NCI-H1417 treated with DMSO at 0.1 percent for 48 hours (cell line): Measurements from ENCODE around the gene IKBKG.
"Not testable (repeated sequence)": the region's sequence is repeated elsewhere in the genome, so short reads cannot be mapped to it uniquely, and the experiment has no call there.

Source experiments
- DNase-seq: peaks from one replicate; lab custom pipeline; 2025; lab: John Stamatoyannopoulos, UW

Gene IKBKG

GRCh38 chrX:154526901-154527675 is 20.3 kb upstream of the IKBKG start:
- DNase-seq, result peak; percentile 6

- no peak for DNase-seq
Measured at GRCh38 chrX:154529206-154529612, 18.2 kb upstream of the IKBKG start.

GRCh38 chrX:154530286-154530685 is 17.1 kb upstream of the IKBKG start:
- DNase-seq, result no peak

DNA sequence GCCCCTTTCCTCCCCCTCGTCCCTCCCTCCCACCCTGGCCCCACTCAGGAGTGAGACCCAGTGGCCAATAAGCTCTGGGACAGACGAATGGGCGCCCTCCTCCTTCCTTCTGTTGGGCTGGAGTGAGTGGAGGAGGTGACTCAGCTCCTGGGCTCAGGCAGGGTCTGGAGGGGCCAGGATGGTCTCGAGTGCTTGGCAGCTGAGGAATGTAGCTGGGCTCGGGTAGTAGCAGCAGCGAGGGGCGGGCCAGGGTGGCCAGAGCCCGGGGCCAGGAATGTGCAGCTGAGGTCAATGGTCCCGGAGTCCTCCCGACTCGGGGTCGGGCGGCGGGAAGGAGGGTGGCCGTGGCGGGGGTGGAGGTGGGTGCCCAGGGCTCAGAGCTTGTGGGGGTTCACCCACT is 15.8 kb upstream of the IKBKG start:
- DNase-seq, result no peak

DNA sequence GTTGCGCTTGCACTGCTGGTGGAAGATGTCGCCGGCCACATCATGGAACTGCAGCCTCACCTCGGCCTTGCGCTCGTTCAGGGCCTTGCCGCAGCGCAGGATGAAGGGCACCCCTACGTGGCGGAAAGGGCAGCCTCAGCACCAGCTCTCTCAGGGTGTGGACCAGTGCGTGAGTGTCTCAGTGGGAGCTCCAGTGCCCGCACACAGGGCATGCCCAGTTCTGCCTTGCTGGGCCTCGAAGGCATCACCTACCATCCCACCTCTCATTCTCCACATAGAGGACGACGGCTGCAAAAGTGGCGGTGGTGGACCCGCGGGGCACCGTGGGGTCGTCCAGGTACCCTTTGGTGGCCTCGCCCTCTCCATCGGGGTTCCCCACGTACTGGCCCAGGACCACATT is 14.7 kb upstream of the IKBKG start:
- no peak for DNase-seq

GRCh38 chrX:154534526-154535322 is 12.7 kb upstream of the IKBKG start:
- no peak for DNase-seq

GRCh38 chrX:154535892-154536291 is 11.5 kb upstream of the IKBKG start:
- DNase-seq, result no peak

DNA sequence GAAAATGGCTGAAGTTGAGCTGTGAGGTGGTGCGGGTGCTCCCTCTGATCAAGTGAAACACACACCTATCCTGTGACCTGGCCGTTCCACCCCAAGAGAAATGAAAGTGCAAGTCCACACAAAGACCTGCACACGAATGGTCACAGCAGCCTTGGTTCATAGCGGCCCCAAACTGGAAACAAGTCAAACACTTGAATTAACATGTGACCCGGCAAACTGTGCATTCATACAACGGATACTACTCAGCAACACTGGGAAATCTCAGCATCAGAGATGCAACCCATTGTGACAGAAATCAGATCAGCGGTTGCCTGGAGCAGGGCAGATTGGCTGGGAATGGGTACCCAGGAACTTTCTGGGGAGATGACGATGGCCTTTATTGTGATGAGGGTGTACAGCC is 8.3 kb upstream of the IKBKG start:
- no peak for DNase-seq

DNA sequence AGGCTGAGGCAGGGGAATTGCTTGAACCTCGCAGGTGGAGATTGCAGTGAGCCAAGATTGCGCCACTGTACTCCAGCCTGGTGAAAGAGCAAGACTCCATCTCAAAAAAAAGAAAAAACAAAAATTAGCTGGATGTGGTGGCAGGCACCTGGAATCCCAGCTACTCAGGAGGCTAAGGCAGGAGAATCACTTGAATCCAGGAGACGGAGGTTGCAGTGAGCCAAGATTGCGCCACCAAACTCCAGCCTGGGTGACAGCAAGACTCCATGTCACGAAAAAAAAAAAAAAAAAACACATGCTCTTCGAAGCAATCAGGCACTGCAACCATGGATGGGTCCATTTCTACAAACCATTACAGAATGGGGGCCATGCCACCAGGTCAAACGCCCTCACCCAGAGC is 7.1 kb upstream of the IKBKG start:
- DNase-seq, result not testable (repeated sequence)

DNA sequence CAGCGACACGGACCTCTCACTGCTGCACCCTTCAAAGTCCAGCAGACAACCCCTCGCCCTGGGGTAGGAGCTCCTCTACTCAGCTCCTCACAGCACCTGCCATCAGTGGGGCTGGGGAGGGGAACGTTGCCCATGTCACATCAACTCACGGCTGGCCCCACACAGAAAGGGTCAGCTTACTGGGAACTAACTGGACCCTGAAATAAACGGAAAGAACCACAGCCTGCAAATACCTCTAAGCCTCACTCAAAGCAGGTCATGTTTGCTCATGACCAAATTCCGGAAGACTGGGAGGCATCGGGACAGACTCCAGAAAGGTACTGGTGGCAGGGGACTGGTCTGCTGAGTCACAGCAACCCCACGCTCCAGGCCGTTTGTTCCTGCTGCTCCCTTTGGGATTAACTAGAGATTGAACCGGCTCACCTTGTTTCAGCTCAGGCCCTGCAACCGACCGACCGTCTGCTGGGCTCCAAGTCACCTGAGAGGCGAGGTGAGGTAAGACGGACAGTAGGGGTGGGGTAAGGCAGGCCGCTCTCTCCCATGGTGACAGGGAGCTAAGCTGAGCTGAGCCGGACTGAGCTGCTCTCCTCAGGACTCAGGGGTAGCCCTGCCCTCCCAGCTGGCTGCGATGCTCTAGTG is 6.4 kb upstream of the IKBKG start:
- DNase-seq, result no peak

- DNase-seq, result no peak
Measured at GRCh38 chrX:154541589-154541895, 5.9 kb upstream of the IKBKG start.

- no peak for DNase-seq
Measured at GRCh38 chrX:154541896-154542722, 5.3 kb upstream of the IKBKG start.

DNA sequence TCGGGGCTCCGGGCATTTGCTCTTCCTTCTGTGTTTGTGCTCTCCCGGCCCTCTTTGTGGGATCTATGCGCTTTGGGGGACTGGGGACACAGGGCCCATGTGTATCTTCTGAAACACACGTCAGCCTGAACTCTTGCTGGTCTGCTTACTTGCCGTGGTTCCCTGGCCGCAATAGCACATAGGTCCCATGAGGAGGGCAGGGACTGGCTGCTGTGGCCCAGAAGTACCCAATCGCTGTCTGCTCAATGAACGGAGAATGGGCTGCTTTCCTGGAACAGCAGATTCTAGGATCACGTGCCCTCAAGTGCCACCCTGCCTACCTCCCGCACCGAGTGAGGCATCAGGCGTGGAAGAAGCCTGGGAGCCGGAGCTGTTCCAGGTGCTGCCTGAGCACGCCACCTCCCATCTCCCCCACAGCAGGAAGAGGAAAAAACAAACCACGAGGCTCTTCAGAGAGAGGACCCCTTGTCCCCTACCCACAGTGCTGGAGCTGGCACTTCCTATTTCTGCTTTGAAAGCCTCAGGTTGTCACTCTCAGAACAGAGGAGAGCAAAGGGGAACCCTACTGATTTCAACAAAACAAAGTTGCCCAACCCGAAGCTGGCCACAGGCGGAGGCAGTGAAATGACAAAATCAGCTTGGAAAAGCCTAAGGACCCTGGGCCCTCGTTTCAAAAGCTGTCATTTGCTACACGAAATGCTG is 4.5 kb upstream of the IKBKG start:
- DNase-seq, result no peak

DNA sequence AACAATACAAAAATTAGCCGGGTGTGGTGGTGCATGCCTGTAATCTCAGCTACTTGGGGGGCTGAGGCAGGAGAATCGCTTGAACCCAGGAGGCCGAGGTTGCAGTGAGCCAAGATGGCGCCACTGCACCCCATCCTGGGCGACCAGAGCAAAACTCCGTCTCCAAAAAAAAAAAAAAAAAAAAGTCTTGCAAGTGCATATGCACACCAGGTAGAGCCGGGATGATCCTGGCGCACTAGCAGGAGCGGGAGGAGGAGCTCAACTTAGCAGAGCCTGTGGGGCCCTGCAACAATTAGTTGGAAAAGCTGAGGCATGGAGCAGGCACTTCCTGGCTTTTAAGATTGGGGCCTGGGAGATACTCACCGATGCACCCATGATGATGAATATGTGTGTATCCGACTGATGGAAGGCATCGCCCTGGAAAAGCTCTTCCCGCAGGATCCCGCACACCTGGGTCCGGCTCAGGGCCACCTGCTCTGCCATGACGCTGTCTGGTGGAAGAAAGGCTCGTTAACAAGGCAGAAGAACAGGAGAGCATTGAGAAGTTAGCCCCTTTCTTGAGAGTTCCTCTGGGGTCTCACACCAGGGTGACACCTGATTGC is 1.6 kb upstream of the IKBKG start:
- no peak for DNase-seq

GRCh38 chrX:154546354-154547244 is 821 bp upstream of the IKBKG start, which contains the start of gene G6PD:
TSS of gene G6PD (minus strand) at chrX:154546846. CDS start at chrX:154546155, 691 bp downstream.
- DNase-seq, result peak; percentile 30

GRCh38 chrX:154548028-154548316 is 552 bp downstream of the IKBKG start:
- no peak for DNase-seq

DNA sequence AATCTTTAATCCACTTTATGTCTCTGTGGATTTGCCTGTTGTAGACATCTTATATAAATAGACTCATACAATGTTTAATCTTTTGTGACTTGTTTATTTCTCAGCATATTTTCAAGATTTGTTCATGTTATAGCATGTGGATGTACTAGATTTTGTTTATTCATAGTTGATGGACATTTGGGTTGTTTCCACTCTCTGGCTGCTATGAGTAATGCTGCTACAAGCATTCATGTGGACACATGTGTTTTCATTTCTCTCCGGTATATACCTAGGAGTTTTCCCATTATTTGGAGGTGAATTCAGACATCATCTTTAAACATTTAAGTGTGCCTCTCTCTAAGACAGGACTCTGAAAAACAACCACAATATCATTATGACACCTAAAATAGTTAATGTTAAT is 2.3 kb downstream of the IKBKG start:
- no peak for DNase-seq

- not testable (repeated sequence) for DNase-seq
Measured at GRCh38 chrX:154552112-154552806, 4.8 kb downstream of the IKBKG start.

DNA sequence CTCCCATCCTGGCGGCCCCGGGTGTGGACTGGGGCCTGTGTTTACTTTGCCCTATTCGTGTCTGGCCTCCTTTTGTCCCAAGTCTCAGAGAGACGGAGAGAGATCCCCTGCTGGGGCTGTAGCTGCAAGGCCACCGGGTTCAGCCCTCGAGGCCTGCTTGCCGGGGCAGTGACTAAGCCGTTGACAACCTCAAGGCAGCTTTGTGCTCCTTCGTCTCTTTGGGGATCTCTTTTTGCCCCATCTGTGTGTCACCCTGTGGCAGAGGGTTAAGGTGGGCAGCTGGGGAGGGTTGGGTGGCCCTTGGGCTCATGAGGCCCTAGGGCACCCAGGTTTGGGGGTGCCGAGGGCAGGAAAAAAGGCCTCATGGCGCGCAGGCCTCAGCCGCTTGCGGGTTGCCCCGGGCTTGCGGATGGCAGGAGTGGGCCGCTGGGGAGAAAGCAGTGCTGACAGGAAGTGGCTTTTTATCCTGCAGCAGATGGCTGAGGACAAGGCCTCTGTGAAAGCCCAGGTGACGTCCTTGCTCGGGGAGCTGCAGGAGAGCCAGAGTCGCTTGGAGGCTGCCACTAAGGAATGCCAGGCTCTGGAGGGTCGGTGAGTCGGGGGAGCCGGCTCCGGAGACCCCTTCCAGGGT is 10.8 kb downstream of the IKBKG start:
- DNase-seq, result not testable (repeated sequence)
